ENCODE data around the gene CCNB1IP1.
"Not testable (repeated sequence)": the region's sequence is repeated elsewhere in the genome, so short reads cannot be mapped to it uniquely, and the experiment has no call there.

CCNB1IP1 gene

GRCh38 chr14:20331053-20331613, 1.9 kb downstream of the CCNB1IP1 start:
- no peak for DNase-seq

DNA sequence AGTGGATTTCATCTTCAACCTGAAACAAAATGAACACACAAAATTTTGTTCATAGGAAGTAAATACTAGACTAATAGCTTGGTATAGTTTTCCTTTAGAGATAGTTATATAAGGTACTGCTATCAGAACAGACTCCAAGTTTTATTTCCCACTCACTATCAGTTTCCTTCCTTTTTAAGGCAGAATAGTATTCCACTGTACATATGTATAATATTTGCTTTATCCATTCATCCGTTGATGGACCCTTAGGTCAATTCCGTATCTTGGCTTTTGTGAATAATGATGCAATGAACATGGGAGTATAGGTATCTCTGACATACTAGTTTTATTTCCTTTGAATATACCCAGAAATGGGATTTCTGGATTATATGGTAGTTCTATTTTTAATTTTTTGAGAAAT, 3.7 kb downstream of the CCNB1IP1 start:
- no peak for DNase-seq

GRCh38 chr14:20328705-20329104, 4.4 kb downstream of the CCNB1IP1 start:
- no peak for DNase-seq

GRCh38 chr14:20327005-20327869, 5.8 kb downstream of the CCNB1IP1 start:
- DNase-seq: no peak

DNA sequence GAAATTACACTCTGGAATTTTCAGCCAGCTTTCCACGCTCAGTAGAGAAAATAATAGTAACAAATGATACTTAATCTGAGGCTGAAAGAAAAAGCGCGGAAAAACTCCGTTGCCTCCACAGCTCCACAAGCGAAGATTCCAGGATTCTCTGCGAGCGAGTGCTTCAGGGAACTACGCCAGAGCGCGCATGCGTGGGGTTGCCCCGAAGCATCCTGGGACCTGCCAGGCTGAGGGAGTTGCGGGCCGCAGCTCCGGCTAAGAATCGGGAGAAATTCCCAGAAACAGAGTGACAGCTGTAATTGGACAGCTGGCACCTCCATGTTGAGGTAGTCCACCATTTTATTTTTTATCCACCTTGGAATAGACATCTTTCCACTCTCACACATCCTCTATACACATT, 15.4 kb downstream of the CCNB1IP1 start:
- no peak for DNase-seq

- no peak for DNase-seq
Observed at GRCh38 chr14:20314026-20314425, 19.1 kb downstream of the CCNB1IP1 start.

DNA sequence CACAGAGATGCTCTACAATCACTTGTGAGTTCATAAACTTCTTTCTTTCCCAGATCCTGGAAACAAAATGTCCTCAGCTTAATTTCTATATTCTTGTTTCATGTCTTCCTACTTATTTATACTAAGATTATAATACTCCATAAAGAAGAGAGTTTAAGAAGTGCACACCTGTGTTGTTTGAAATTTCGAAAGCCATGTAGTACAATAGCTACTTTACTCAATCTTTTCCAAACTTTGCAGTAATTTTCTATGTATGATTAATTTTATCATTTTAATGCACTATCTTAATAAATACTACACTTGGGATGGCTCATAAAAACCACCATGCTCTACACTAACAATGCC, 27.0 kb downstream of the CCNB1IP1 start:
- no peak for DNase-seq

DNA sequence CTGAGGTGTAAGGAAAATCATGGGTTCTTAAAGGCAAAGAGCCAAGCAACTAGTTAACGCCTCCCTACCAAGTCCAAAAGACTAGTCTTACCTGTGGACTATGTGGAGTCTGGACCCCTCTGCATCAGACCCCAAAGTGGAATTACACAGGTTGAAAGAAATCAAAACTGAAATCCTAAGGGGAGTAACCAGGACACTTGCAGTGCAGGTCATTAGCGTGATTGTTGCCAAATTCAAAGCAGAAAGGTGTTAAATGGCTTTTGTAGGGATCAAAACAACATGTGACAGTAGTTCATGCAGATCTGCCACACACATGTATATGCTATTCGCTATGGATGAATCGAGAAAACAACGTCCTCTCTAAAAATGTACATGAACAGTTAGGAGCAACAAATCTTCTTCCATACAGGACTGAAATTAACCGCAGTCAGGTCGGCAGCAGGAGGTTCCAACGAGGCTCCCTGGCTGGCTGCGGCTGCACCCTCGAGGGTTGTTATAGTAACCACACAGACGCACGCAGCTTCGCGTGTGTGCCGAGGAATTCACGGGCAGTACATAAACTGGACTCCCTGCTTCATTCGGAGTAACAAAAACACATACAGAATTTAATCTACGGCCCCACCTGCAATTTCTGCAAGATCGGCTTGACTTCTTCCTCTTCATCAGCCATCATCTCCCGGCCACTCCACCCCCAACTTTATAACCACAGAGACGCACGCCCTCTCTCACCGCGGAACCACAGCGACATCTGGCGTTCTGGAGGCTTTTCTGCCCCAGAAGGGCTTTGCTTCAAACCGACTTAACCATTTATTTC, 27.6 kb downstream of the CCNB1IP1 start, which contains the start of gene TTC5:
TTC5 (minus strand) TSS at position 687 of the 814 bp plus-strand sequence; CDS start at position 673, 14 bp downstream.
- peak; percentile 36 for DNase-seq

- no peak for DNase-seq
Observed at GRCh38 chr14:20302042-20302755, 30.9 kb downstream of the CCNB1IP1 start.

- DNase-seq: no peak
Observed at GRCh38 chr14:20295067-20295466, 38.0 kb downstream of the CCNB1IP1 start.

DNA sequence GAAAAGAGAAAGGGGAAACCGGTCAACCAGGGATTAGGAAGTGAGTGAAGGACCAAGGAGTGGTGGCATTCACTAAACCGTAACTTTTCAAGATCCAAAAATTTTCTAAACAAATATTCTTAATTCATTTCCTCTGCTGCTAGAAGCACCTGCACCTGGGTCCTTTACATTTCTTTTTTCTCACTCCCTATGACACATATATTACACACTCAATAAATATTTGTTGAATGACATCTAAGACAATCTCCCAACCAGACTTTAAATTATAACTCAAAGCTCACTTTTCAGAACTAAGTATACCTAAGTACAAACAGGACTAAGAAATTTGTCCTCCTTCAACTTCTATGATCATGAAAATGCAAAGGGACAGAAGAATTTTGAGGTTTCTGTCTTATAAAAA, 38.4 kb downstream of the CCNB1IP1 start:
- DNase-seq: no peak

DNA sequence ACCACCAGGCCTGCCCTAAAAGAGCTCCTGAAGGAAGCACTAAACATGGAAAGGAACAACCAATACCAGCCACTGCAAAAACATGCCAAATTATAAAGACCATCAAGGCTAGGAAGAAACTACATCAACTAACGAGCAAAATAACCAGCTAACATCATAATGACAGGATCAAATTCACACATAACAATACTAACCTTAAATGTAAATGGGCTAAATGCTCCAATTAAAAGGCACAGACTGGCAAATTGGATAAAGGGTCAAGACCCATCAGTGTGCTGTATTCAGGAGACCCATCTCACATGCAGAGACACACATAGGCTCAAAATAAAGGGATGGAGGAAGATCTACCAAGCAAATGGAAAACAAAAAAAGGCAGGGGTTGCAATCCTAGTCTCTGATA, 51.1 kb downstream of the CCNB1IP1 start:
- DNase-seq: not testable (repeated sequence)

DNA sequence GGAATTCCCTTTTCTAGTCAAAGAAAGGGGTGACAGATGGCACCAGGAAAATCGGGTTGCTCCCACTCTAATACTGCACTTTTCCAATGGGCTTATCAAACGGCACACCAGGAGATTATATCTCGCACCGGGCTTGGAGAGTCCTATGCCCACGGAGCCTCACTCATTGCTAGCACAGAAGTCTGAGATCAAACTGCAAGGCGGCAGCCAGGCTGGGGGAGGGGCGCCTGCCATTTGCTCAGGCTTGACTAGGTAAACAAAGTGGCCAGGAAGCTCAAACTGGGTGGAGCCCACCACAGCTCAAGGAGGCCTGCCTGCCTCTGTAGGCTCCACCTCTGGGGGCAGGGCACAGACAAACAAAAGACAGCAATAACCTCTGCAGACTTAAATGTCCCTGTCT, 52.8 kb downstream of the CCNB1IP1 start:
- DNase-seq: not testable (repeated sequence)

- DNase-seq: no peak
Observed at GRCh38 chr14:20278414-20278813, 54.7 kb downstream of the CCNB1IP1 start.

- no peak for DNase-seq
Observed at GRCh38 chr14:20277409-20277808, 55.7 kb downstream of the CCNB1IP1 start.

- DNase-seq: no peak
Observed at GRCh38 chr14:20274062-20274461, 59.0 kb downstream of the CCNB1IP1 start.

- DNase-seq: not testable (repeated sequence)
Observed at GRCh38 chr14:20264361-20264760, 68.7 kb downstream of the CCNB1IP1 start.

GRCh38 chr14:20262642-20263128, 70.4 kb downstream of the CCNB1IP1 start:
- DNase-seq: no peak

Measured in activated gamma-delta T cell (primary cell).